BLaER1 (cell line): Measurements from ENCODE around the gene STX5.

Experiments
- H3K27ac ChIP-seq: shearing (Covaris generic); formaldehyde crosslinking; 2 replicates; pipeline ENCODE4 v1.8.1; 2022
- H3K27me3 ChIP-seq: shearing (Covaris generic); formaldehyde crosslinking; 2 replicates; pipeline ENCODE4 v1.8.1; 2022
- H3K36me3 ChIP-seq: shearing (Covaris generic); formaldehyde crosslinking; 2 replicates; pipeline ENCODE4 v1.8.1; 2022
- H3K4me1 ChIP-seq: shearing (Covaris generic); formaldehyde crosslinking; 2 replicates; pipeline ENCODE4 v1.8.1; 2022
- H3K4me2 ChIP-seq: shearing (Covaris generic); formaldehyde crosslinking; 2 replicates; pipeline ENCODE4 v1.8.1; 2022
- H3K4me3 ChIP-seq: shearing (Covaris generic); formaldehyde crosslinking; 2 replicates; pipeline ENCODE4 v1.8.1; 2022
- H3K9ac ChIP-seq: shearing (Covaris generic); formaldehyde crosslinking; 2 replicates; pipeline ENCODE4 v1.8.1; 2022
- H3K9me3 ChIP-seq: shearing (Covaris generic); formaldehyde crosslinking; 2 replicates; pipeline ENCODE4 v1.8.1; 2022
- H4K20me1 ChIP-seq: shearing (Covaris generic); formaldehyde crosslinking; 2 replicates; pipeline ENCODE4 v1.8.1; 2022
- Cebpa-rat ChIP-seq: shearing (Covaris generic); IDR thresholded peaks from 2 replicates; pipeline ENCODE4 v1.8.1; 2022

Gene STX5

GRCh38 chr11:62805076-62805892 is 26.6 kb downstream of the STX5 start, which contains the start of gene NXF1:
TSS of gene NXF1 (minus strand) at chr11:62805440. CDS start at chr11:62805356, 84 bp downstream.
- H3K36me3 ChIP-seq = peaks cover 38% of the 10 kb centered on the region
- H3K9ac ChIP-seq = peak within 1 kb of the TSS; percentile 95
- H3K4me1 ChIP-seq = peaks cover 39% of the 10 kb centered on the region
- peak within 1 kb of the TSS; percentile 88 for H3K4me2 ChIP-seq
- peak within 1 kb of the TSS; percentile 89 for H3K4me3 ChIP-seq
- H3K27me3 ChIP-seq = no peaks in the 10 kb centered on the region
- no peak for TF ChIP-seq Cebpa-rat
- peak within 1 kb of the TSS; percentile 88 for H3K27ac ChIP-seq
- H4K20me1 ChIP-seq = peaks cover 19% of the 10 kb centered on the region
- H3K9me3 ChIP-seq = no peaks in the 10 kb centered on the region

- peaks cover 19% of the 10 kb centered on the region for H4K20me1 ChIP-seq
- peaks cover 46% of the 10 kb centered on the region for H3K36me3 ChIP-seq
These were observed 27.4 kb downstream of the STX5 start for GRCh38 chr11:62804310-62805075.

GRCh38 chr11:62801071-62801470 is 30.8 kb downstream of the STX5 start:
- H4K20me1 ChIP-seq = peaks cover 19% of the 10 kb centered on the region
- H3K9me3 ChIP-seq = no peaks in the 10 kb centered on the region
- no peak overlapping the region for H3K4me3 ChIP-seq
- no peak for TF ChIP-seq Cebpa-rat
- H3K4me2 ChIP-seq = no peak overlapping the region
- H3K4me1 ChIP-seq = peaks cover 15% of the 10 kb centered on the region
- H3K27me3 ChIP-seq = no peaks in the 10 kb centered on the region
- peaks cover 80% of the 10 kb centered on the region for H3K36me3 ChIP-seq
- H3K27ac ChIP-seq = no peak overlapping the region
- no peak overlapping the region for H3K9ac ChIP-seq

More at GRCh38 chr11:62804310-62805075, 27.4 kb downstream of the STX5 start:
- no peak for TF ChIP-seq Cebpa-rat
- peak overlapping the region; percentile 89 for H3K4me3 ChIP-seq
- peaks cover 39% of the 10 kb centered on the region for H3K4me1 ChIP-seq
- peak overlapping the region; percentile 95 for H3K9ac ChIP-seq
- no peaks in the 10 kb centered on the region for H3K9me3 ChIP-seq
- no peaks in the 10 kb centered on the region for H3K27me3 ChIP-seq
- peak overlapping the region; percentile 88 for H3K27ac ChIP-seq
- H3K4me2 ChIP-seq = peak overlapping the region; percentile 88

GRCh38 chr11:62799486-62799885 is 32.4 kb downstream of the STX5 start:
- Histone ChIP-seq H3K36me3 (peaks cover 96% of the 10 kb centered on the region), H3K27me3 (no peaks in the 10 kb centered on the region), H3K4me3 (no peak overlapping the region), H3K9me3 (no peaks in the 10 kb centered on the region), H3K4me1 (peaks cover 13% of the 10 kb centered on the region), H3K27ac (no peak overlapping the region), H3K4me2 (no peak overlapping the region), H4K20me1 (peaks cover 13% of the 10 kb centered on the region), H3K9ac (no peak overlapping the region; the same call in 1 of the 2 replicates)
- TF ChIP-seq Cebpa-rat = no peak

GRCh38 chr11:62796281-62796680 is 35.6 kb downstream of the STX5 start:
- no peaks in the 10 kb centered on the region for H3K27me3 ChIP-seq
- H3K4me2 ChIP-seq = no peak overlapping the region
- H3K27ac ChIP-seq = no peak overlapping the region
- H3K4me1 ChIP-seq = peaks cover 9% of the 10 kb centered on the region
- H4K20me1 ChIP-seq = peaks cover 5% of the 10 kb centered on the region; the same call in 1 of the 2 replicates
- no peak overlapping the region for H3K9ac ChIP-seq
- TF ChIP-seq Cebpa-rat = no peak
- no peaks in the 10 kb centered on the region for H3K9me3 ChIP-seq
- peaks cover 92% of the 10 kb centered on the region for H3K36me3 ChIP-seq
- no peak overlapping the region for H3K4me3 ChIP-seq

GRCh38 chr11:62794201-62794775 is 37.6 kb downstream of the STX5 start:
- TF ChIP-seq Cebpa-rat = no peak
- Histone ChIP-seq H3K9ac (no peak overlapping the region), H3K9me3 (no peaks in the 10 kb centered on the region), H3K4me2 (no peak overlapping the region), H3K36me3 (peaks cover 88% of the 10 kb centered on the region), H3K27ac (no peak overlapping the region), H3K4me3 (no peak overlapping the region), H4K20me1 (peaks cover 20% of the 10 kb centered on the region), H3K4me1 (peaks cover 27% of the 10 kb centered on the region), H3K27me3 (no peaks in the 10 kb centered on the region)

- Histone ChIP-seq H4K20me1 (peaks cover 30% of the 10 kb centered on the region), H3K9ac (peak overlapping the region; percentile 96; the same call in 1 of the 2 replicates), H3K27me3 (no peaks in the 10 kb centered on the region), H3K36me3 (peaks cover 74% of the 10 kb centered on the region), H3K4me3 (peak overlapping the region; percentile 98), H3K4me2 (peak overlapping the region; percentile 82), H3K9me3 (no peaks in the 10 kb centered on the region), H3K4me1 (peaks cover 43% of the 10 kb centered on the region), H3K27ac (peak overlapping the region; percentile 60)
- no peak for TF ChIP-seq Cebpa-rat
These were observed 39.7 kb downstream of the STX5 start for GRCh38 chr11:62792202-62792575.

- H3K27ac ChIP-seq = peak within 1 kb of the TSS; percentile 91
- no peaks in the 10 kb centered on the region for H3K9me3 ChIP-seq
- peaks cover 68% of the 10 kb centered on the region for H3K36me3 ChIP-seq
- H3K9ac ChIP-seq = peak within 1 kb of the TSS; percentile 96
- H3K4me3 ChIP-seq = peak within 1 kb of the TSS; percentile 98
- H3K4me2 ChIP-seq = peak within 1 kb of the TSS; percentile 82
- no peaks in the 10 kb centered on the region for H3K27me3 ChIP-seq
- peaks cover 43% of the 10 kb centered on the region for H3K4me1 ChIP-seq
- H4K20me1 ChIP-seq = peaks cover 30% of the 10 kb centered on the region
- no peak for TF ChIP-seq Cebpa-rat
These were observed 40.2 kb downstream of the STX5 start, which contains the start of gene TMEM223 for GRCh38 chr11:62791501-62792201. TSS of gene TMEM223 (minus strand) at chr11:62792006. CDS start at chr11:62791994, 12 bp downstream.

GRCh38 chr11:62789576-62789975 is 42.3 kb downstream of the STX5 start:
- peaks cover 30% of the 10 kb centered on the region for H4K20me1 ChIP-seq

More at GRCh38 chr11:62789576-62789975, 42.3 kb downstream of the STX5 start:
- no peak for TF ChIP-seq Cebpa-rat
- H3K4me2 ChIP-seq = peak overlapping the region; percentile 82
- no peaks in the 10 kb centered on the region for H3K9me3 ChIP-seq
- H3K4me1 ChIP-seq = peaks cover 51% of the 10 kb centered on the region
- H3K27ac ChIP-seq = no peak overlapping the region
- peaks cover 54% of the 10 kb centered on the region for H3K36me3 ChIP-seq
- no peak overlapping the region for H3K9ac ChIP-seq
- H3K4me3 ChIP-seq = no peak overlapping the region
- no peaks in the 10 kb centered on the region for H3K27me3 ChIP-seq
